Tibial nerve (tissue), 4 donors: Measurements from ENCODE around the gene CSNK1G3.

Source experiments
- EP300 ChIP-seq, 2 donors: sonication (generic); formaldehyde crosslinking; IDR thresholded peaks; one replicate each; pipeline ENCODE4 v1.6.1; 2017; ENCODE audit warnings: antibody characterized with exemption in 2 of 2, mild to moderate bottlenecking in 1 of 2
- TF ChIP-seq, protein P1 (sequence below), 5 experiments: fragments of 200-600 bp in 3 of 5; fragments of 450-650 bp in 2 of 5; sonication (generic) in 3 of 5; IDR thresholded peaks; one replicate each; pipeline ENCODE4 v1.5.1; 2016 to 2019; ENCODE audit warnings: antibody characterized with exemption in 5 of 5, mild to moderate bottlenecking in 3 of 5, moderate library complexity in 2 of 5

GRCh38 chr5:123476731-123477130 lies 35.2 kb upstream of the CSNK1G3 start:
- TF ChIP-seq, protein P1, sequence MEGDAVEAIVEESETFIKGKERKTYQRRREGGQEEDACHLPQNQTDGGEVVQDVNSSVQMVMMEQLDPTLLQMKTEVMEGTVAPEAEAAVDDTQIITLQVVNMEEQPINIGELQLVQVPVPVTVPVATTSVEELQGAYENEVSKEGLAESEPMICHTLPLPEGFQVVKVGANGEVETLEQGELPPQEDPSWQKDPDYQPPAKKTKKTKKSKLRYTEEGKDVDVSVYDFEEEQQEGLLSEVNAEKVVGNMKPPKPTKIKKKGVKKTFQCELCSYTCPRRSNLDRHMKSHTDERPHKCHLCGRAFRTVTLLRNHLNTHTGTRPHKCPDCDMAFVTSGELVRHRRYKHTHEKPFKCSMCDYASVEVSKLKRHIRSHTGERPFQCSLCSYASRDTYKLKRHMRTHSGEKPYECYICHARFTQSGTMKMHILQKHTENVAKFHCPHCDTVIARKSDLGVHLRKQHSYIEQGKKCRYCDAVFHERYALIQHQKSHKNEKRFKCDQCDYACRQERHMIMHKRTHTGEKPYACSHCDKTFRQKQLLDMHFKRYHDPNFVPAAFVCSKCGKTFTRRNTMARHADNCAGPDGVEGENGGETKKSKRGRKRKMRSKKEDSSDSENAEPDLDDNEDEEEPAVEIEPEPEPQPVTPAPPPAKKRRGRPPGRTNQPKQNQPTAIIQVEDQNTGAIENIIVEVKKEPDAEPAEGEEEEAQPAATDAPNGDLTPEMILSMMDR (IDR thresholded peaks at IDR 0.05): no peak
- TF ChIP-seq EP300 (IDR thresholded peaks at IDR 0.05): peak in 1 of 2 donors; percentile 24
